HCT116 (cell line): ENCODE results near the gene TULP4. TPM values are rescaled to one million over a fixed set of nuclear protein-coding genes. Genes with fewer than 3 reads are reported as not detected.
"Not testable (repeated sequence)": the region's sequence is repeated elsewhere in the genome, so short reads cannot be mapped to it uniquely, and the experiment has no call there.

Source experiments
- ATAC-seq: fragments of 200-7000 bp; cut with Tn5 transposase; 2 replicates; pipeline ENCODE4 v1.9.1; 2020; ENCODE audit warnings: mild to moderate bottlenecking, moderate library complexity
- BruUV-seq: library from RNA; stranded (reverse); fragments of 400-500 nt; replicated peaks from 2 replicates; lab custom pipeline; 2021; lab: Mats Ljungman, UMichigan
- CTCF ChIA-PET: fragments of 300-600 bp; sonication (Branson Sonifier 250); formaldehyde crosslinking; loops from one replicate; lab custom pipeline; 2021; ENCODE audit warnings: antibody characterized with exemption; lab: Charles Lee
- POLR2A ChIA-PET: fragments of 300-600, 350-600 bp; sonication (Branson Sonifier 250); formaldehyde crosslinking; loops from one replicate; lab custom pipeline; 2021; ENCODE audit warnings: antibody characterized with exemption; lab: Charles Lee
- RAD21 ChIA-PET, 2 experiments: fragments of 300-600 bp; sonication (Branson Sonifier 250); formaldehyde crosslinking; loops; one replicate each; lab custom pipeline; 2023; ENCODE audit warnings: low total read pairs in 2 of 2; ENCODE audit not compliant: uncharacterized antibody in 2 of 2, unreplicated experiment in 2 of 2, low non-redundant PET in 1 of 2; lab: Charles Lee
- DNase-seq: peaks from one replicate; pipeline ENCODE4 v3.0.0-alpha.2; 2010; ENCODE audit warnings: low read depth, low spot score
- H2AFZ ChIP-seq: fragments of 200-600 bp; shearing (Covaris generic), sonication (generic); 2 replicates; pipeline ENCODE4 v1.6.1; 2017; ENCODE audit warnings: low read depth, mixed run types, mixed read lengths, antibody characterized with exemption, low read length; ENCODE audit not compliant: poor library complexity, severe bottlenecking
- H3K27ac ChIP-seq: 2 replicates; pipeline ENCODE4 v1.5.1; 2012; ENCODE audit warnings: low read depth, low read length
- H3K27me3 ChIP-seq: fragments of 200-600 bp; sonication (generic); 2 replicates; pipeline ENCODE4 v1.6.1; 2016; ENCODE audit warnings: mixed run types, low read length, mixed read lengths; ENCODE audit not compliant: insufficient read depth
- H3K36me3 ChIP-seq, 2 experiments: fragments of 200-500 bp in 1 of 2; fragments of 200-600 bp in 1 of 2; sonication (Bioruptor generic) in 1 of 2; sonication (generic) in 1 of 2; 2 replicates each; pipeline versions ENCODE4 v1.5.1 to v1.6.1; 2014 to 2016; ENCODE audit warnings: low read length in 2 of 2, inconsistent platforms in 1 of 2, mixed read lengths in 1 of 2, mixed run types in 1 of 2; ENCODE audit not compliant: insufficient read depth in 2 of 2, control insufficient read depth in 1 of 2
- H3K4me1 ChIP-seq, 2 experiments: fragments of 200-600 bp in 1 of 2; sonication (generic) in 1 of 2; 2 replicates each; pipeline versions ENCODE4 v1.5.1 to v1.6.1; 2012 to 2017; ENCODE audit warnings: low read length in 2 of 2, inconsistent platforms in 1 of 2, mild to moderate bottlenecking in 1 of 2, mixed read lengths in 1 of 2, mixed run types in 1 of 2, moderate library complexity in 1 of 2; ENCODE audit not compliant: insufficient read depth in 2 of 2, control insufficient read depth in 1 of 2
- H3K4me2 ChIP-seq: fragments of 200-600 bp; sonication (generic); 2 replicates; pipeline ENCODE4 v1.6.1; 2017; ENCODE audit warnings: mixed run types, low read length, mixed read lengths
- H3K4me3 ChIP-seq, 2 experiments: fragments of 200-600 bp in 1 of 2; sonication (generic) in 1 of 2; replicated peaks in 1 of 2; 2 replicates each; pipeline ENCODE4 v1.5.1; 2011 to 2016; ENCODE audit warnings: low read length in 2 of 2, control low read depth in 1 of 2, low read depth in 1 of 2, mild to moderate bottlenecking in 1 of 2, mixed read lengths in 1 of 2, mixed run types in 1 of 2
- H3K79me2 ChIP-seq: fragments of 200-600 bp; sonication (generic); 2 replicates; pipeline ENCODE4 v1.6.1; 2017; ENCODE audit warnings: mild to moderate bottlenecking, mixed run types, low read length, moderate library complexity, mixed read lengths; ENCODE audit not compliant: insufficient read depth
- H3K9ac ChIP-seq: fragments of 200-600 bp; sonication (generic); 2 replicates; pipeline ENCODE4 v1.6.1; 2016; ENCODE audit warnings: low read length, mixed read lengths
- H3K9me2 ChIP-seq: fragments of 200-600 bp; sonication (generic), shearing (Covaris generic); 2 replicates; pipeline ENCODE4 v1.6.1; 2017; ENCODE audit warnings: mixed run types, mild to moderate bottlenecking, moderate library complexity; ENCODE audit not compliant: insufficient read depth
- H3K9me3 ChIP-seq, 2 experiments: fragments of 200-500 bp in 1 of 2; fragments of 200-600 bp in 1 of 2; sonication (Bioruptor generic) in 1 of 2; sonication (generic) in 1 of 2; 2 replicates each; pipeline ENCODE4 v1.6.1; 2014 to 2017; ENCODE audit warnings: low read length in 2 of 2, mixed read lengths in 2 of 2, inconsistent platforms in 1 of 2, low read depth in 1 of 2, mild to moderate bottlenecking in 1 of 2, mixed run types in 1 of 2, moderate library complexity in 1 of 2; ENCODE audit not compliant: control insufficient read depth in 1 of 2, insufficient read depth in 1 of 2
- H4K20me1 ChIP-seq: fragments of 200-600 bp; sonication (generic), shearing (Covaris generic); 2 replicates; pipeline ENCODE4 v1.6.1; 2017; ENCODE audit warnings: mixed run types, mild to moderate bottlenecking, moderate library complexity; ENCODE audit not compliant: insufficient read depth
- ATF3 ChIP-seq: IDR thresholded peaks from 2 replicates; pipeline ENCODE4 v1.6.1; 2012
- CBX3 ChIP-seq: IDR thresholded peaks from 2 replicates; pipeline ENCODE4 v1.6.1; 2012; ENCODE audit warnings: low read depth
- ELF1 ChIP-seq: IDR thresholded peaks from 2 replicates; pipeline ENCODE4 v1.6.1; 2012; ENCODE audit warnings: low read depth, borderline replicate concordance
- FOSL1 ChIP-seq: IDR thresholded peaks from 2 replicates; pipeline ENCODE4 v1.6.1; 2012; ENCODE audit warnings: low read depth
- JUND ChIP-seq: IDR thresholded peaks from 2 replicates; pipeline ENCODE4 v1.6.1; 2012
- POLR2A ChIP-seq: IDR thresholded peaks from 2 replicates; pipeline ENCODE4 v1.7.0; 2011; ENCODE audit warnings: borderline replicate concordance; ENCODE audit not compliant: insufficient read depth, insufficient read length; ENCODE audit errors: extremely low read depth
- RAD21 ChIP-seq: IDR thresholded peaks from 2 replicates; pipeline ENCODE4 v1.6.1; 2012; ENCODE audit warnings: low read depth, mild to moderate bottlenecking
- REST ChIP-seq: IDR thresholded peaks from 2 replicates; pipeline ENCODE4 v1.6.1; 2012; ENCODE audit warnings: low read depth
- SIN3A ChIP-seq: IDR thresholded peaks from 2 replicates; pipeline ENCODE4 v1.6.1; 2012; ENCODE audit warnings: low read depth
- SP1 ChIP-seq: IDR thresholded peaks from 2 replicates; pipeline ENCODE4 v1.6.1; 2012; ENCODE audit warnings: low read depth
- SRF ChIP-seq: IDR thresholded peaks from 2 replicates; pipeline ENCODE4 v1.6.1; 2012; ENCODE audit warnings: low read depth
- YY1 ChIP-seq: IDR thresholded peaks from 2 replicates; pipeline ENCODE4 v1.6.1; 2011; ENCODE audit warnings: low read length, low read depth, moderate library complexity, mild to moderate bottlenecking; ENCODE audit not compliant: insufficient replicate concordance; ENCODE audit errors: extremely low read depth
- ZFX ChIP-seq: fragments of 450-650 bp; IDR thresholded peaks from 2 replicates; pipeline ENCODE4 v1.6.1; 2017
- intact Hi-C: fragments of 100-400 bp; cut with micrococcal nuclease; formaldehyde crosslinking; loops from 2 replicates; pipeline ENCODE4 v1.10.0; 2022
- total RNA-seq: library from RNA; stranded (reverse); gene quantifications from one replicate; pipeline ENCODE4 v1.2.1, GENCODE V29; 2021; ENCODE audit not compliant: unreplicated experiment
- TF ChIP-seq, protein P1 (sequence below), 3 experiments: fragments of 200-600 bp in 1 of 3; sonication (generic) in 1 of 3; IDR thresholded peaks in 2 of 3; conservative IDR thresholded peaks in 1 of 3; 2 replicates each; pipeline ENCODE4 v1.5.1; 2012 to 2017; ENCODE audit warnings: low read depth in 2 of 3, low read length in 2 of 3, antibody characterized with exemption in 1 of 3, borderline replicate concordance in 1 of 3, control low read depth in 1 of 3, mild to moderate bottlenecking in 1 of 3, mixed read lengths in 1 of 3, mixed run types in 1 of 3, moderate library complexity in 1 of 3; ENCODE audit not compliant: insufficient read depth in 1 of 3

The TULP4 gene
- total RNA-seq, 1 experiment from 2014 or later = 70.8 TPM

- H3K4me2 ChIP-seq, RAD21 ChIA-PET, H3K4me1 ChIP-seq, H3K36me3 ChIP-seq, CTCF ChIA-PET, H4K20me1 ChIP-seq, H3K27ac ChIP-seq, H3K9me2 ChIP-seq, DNase-seq, BruUV-seq, H3K27me3 ChIP-seq, intact Hi-C loops, H3K4me3 ChIP-seq, ATAC-seq, POLR2A ChIA-PET, H3K9ac ChIP-seq, H2AFZ ChIP-seq, H3K9me3 ChIP-seq: not testable (repeated sequence)
- peaks cover 18% of the 10 kb centered on the region; the same call in 1 of the 2 replicates for H3K79me2 ChIP-seq
Measured at GRCh38 chr6:158339197-158339596, 26.9 kb downstream of the TULP4 start.

- no peak overlapping the region for H3K9ac ChIP-seq
- no peaks in the 10 kb centered on the region for H3K36me3 ChIP-seq
- H3K79me2 ChIP-seq = peaks cover 15% of the 10 kb centered on the region; the same call in 1 of the 2 replicates
- H2AFZ ChIP-seq = no peak overlapping the region
- ChIA-PET POLR2A (no interaction called here), RAD21 (no interaction called here), CTCF (no interaction called here)
- no TSS peak for BruUV-seq
- TF ChIP-seq ELF1 = no peak
- no peak for TF ChIP-seq REST
- TF ChIP-seq FOSL1 = no peak
- no peak for TF ChIP-seq SIN3A
- TF ChIP-seq, protein P1, sequence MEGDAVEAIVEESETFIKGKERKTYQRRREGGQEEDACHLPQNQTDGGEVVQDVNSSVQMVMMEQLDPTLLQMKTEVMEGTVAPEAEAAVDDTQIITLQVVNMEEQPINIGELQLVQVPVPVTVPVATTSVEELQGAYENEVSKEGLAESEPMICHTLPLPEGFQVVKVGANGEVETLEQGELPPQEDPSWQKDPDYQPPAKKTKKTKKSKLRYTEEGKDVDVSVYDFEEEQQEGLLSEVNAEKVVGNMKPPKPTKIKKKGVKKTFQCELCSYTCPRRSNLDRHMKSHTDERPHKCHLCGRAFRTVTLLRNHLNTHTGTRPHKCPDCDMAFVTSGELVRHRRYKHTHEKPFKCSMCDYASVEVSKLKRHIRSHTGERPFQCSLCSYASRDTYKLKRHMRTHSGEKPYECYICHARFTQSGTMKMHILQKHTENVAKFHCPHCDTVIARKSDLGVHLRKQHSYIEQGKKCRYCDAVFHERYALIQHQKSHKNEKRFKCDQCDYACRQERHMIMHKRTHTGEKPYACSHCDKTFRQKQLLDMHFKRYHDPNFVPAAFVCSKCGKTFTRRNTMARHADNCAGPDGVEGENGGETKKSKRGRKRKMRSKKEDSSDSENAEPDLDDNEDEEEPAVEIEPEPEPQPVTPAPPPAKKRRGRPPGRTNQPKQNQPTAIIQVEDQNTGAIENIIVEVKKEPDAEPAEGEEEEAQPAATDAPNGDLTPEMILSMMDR (IDR thresholded peaks at IDR 0.05 in 2 of 3, conservative IDR thresholded peaks at IDR 0.05 in 1 of 3; ENCODE audit: borderline replicate concordance in 1 of 3, insufficient read depth in 1 of 3, low read depth in 2 of 3, low read length in 2 of 3) = no peak
- no peak for TF ChIP-seq ATF3
- TF ChIP-seq SP1 = no peak
- TF ChIP-seq ZFX = no peak
- no peak for TF ChIP-seq CBX3
- no peak for TF ChIP-seq SRF
- no peak for TF ChIP-seq JUND
- no peak for TF ChIP-seq RAD21
- TF ChIP-seq YY1 = no peak
- no peak for TF ChIP-seq POLR2A
- intact Hi-C loops = no loop called here
- H3K27me3 ChIP-seq = no peaks in the 10 kb centered on the region
- peaks cover 0 to 4% of the 10 kb centered on the region in 2 experiments; a peak in 1 of 4 replicates for H3K4me1 ChIP-seq
- DNase-seq = no peak
- H3K4me3 ChIP-seq = no peak overlapping the region
- no peak overlapping the region for H3K4me2 ChIP-seq
- H4K20me1 ChIP-seq = no peaks in the 10 kb centered on the region
- H3K9me3 ChIP-seq = no peaks in the 10 kb centered on the region; a peak in 1 of 4 replicates
- H3K9me2 ChIP-seq = no peaks in the 10 kb centered on the region
- ATAC-seq = no peak
- H3K27ac ChIP-seq = no peak overlapping the region
Measured at GRCh38 chr6:158340252-158340651, 28.0 kb downstream of the TULP4 start.
